Activated gamma-delta T cell treated with anti-CD3 and anti-CD28 coated beads, Interleukin-2, amount 50 U/mL, for 16 hours (primary cell): Measurements from ENCODE around the gene COL7A1.
"Not testable (repeated sequence)": the region's sequence is repeated elsewhere in the genome, so short reads cannot be mapped to it uniquely, and the experiment has no call there.

Experiments used
- DNase-seq: peaks from one replicate; pipeline ENCODE4 v3.0.0-alpha.2; 2020; ENCODE audit warnings: low read depth

COL7A1 gene

GRCh38 chr3:48563382-48563918 is 31.7 kb downstream of the COL7A1 start, which contains the start of gene UCN2:
Gene UCN2, minus strand, starts transcription at chr3:48563781. Its CDS starts 657 bp downstream, at chr3:48563124.
- DNase-seq, result no peak

GRCh38 chr3:48562367-48563095 is 32.6 kb downstream of the COL7A1 start:
- DNase-seq, result no peak

- DNase-seq, result no peak
These were observed 33.9 kb downstream of the COL7A1 start for GRCh38 chr3:48561045-48561736.

GRCh38 chr3:48560648-48561018 is 34.5 kb downstream of the COL7A1 start:
- no peak for DNase-seq

GRCh38 chr3:48558493-48559134 is 36.5 kb downstream of the COL7A1 start:
- no peak for DNase-seq

- peak; percentile 98 for DNase-seq
These were observed 38.1 kb downstream of the COL7A1 start, which contains the start of gene PFKFB4 for GRCh38 chr3:48556796-48557626. Gene PFKFB4, minus strand, starts transcription at chr3:48556803. Its CDS starts 26 bp downstream, at chr3:48556777.

- no peak for DNase-seq
These were observed 39.0 kb downstream of the COL7A1 start for GRCh38 chr3:48555949-48556795.

GRCh38 chr3:48555231-48555948 is 39.7 kb downstream of the COL7A1 start:
- DNase-seq, result no peak

- DNase-seq, result no peak
These were observed 41.0 kb downstream of the COL7A1 start for GRCh38 chr3:48553886-48554845.

- DNase-seq, result no peak
These were observed 41.8 kb downstream of the COL7A1 start for GRCh38 chr3:48553361-48553760.

- no peak for DNase-seq
These were observed 42.8 kb downstream of the COL7A1 start for GRCh38 chr3:48552111-48552951.

GRCh38 chr3:48551651-48552050 is 43.5 kb downstream of the COL7A1 start:
- DNase-seq, result not testable (repeated sequence)

GRCh38 chr3:48548729-48549705 is 46.1 kb downstream of the COL7A1 start:
- peak; percentile 79 for DNase-seq

- no peak for DNase-seq
These were observed 47.0 kb downstream of the COL7A1 start for GRCh38 chr3:48548126-48548525.

GRCh38 chr3:48546203-48546829 is 48.8 kb downstream of the COL7A1 start:
- DNase-seq, result no peak

- no peak for DNase-seq
These were observed 51.0 kb downstream of the COL7A1 start for GRCh38 chr3:48544141-48544540.
